CD4-positive, CD25-positive, alpha-beta regulatory T cell (primary cell): ENCODE results near the gene HOXD12. TPM values are rescaled to one million over a fixed set of nuclear protein-coding genes. Genes with fewer than 3 reads are reported as not detected.
A peak's percentile ranks its signal among the peaks of the same experiment; 100 is the strongest.

Experiments used
- ATAC-seq, 2 donors: fragments of 150-1000 bp; cut with Tn5 transposase; one replicate each; pipeline ENCODE4 v1.10.0; 2021; ENCODE audit warnings: low read depth in 2 of 2, moderate number of reproducible peaks in 2 of 2, moderate library complexity in 1 of 2
- DNase-seq, 3 donors: peaks; one replicate each; pipeline versions ENCODE4 v3.0.0 to v3.0.0-alpha.2; 2012 to 2022; ENCODE audit warnings: mixed read lengths in 1 of 3
- H3K27ac ChIP-seq: one replicate; pipeline ENCODE4 v1.7.0; 2013; ENCODE audit warnings: mild to moderate bottlenecking, low read length; ENCODE audit not compliant: insufficient read depth, poor library complexity, severe bottlenecking
- H3K27me3 ChIP-seq: one replicate; pipeline ENCODE4 v1.7.0; 2013; ENCODE audit warnings: low read length; ENCODE audit not compliant: control insufficient read depth, insufficient read depth
- H3K36me3 ChIP-seq: one replicate; pipeline ENCODE4 v1.7.0; 2013; ENCODE audit warnings: mild to moderate bottlenecking, low read length, moderate library complexity; ENCODE audit not compliant: control insufficient read depth, insufficient read depth
- H3K4me1 ChIP-seq: 2 replicates; pipeline ENCODE4 v1.7.0; 2013; ENCODE audit warnings: mild to moderate bottlenecking, low read length; ENCODE audit not compliant: insufficient read depth, control insufficient read depth, poor library complexity, severe bottlenecking
- H3K4me3 ChIP-seq: one replicate; pipeline ENCODE4 v1.7.0; 2013; ENCODE audit warnings: low read depth, mild to moderate bottlenecking, low read length, moderate library complexity
- H3K9me3 ChIP-seq, 2 experiments: 1 replicate in 1 of 2; 2 replicates in 1 of 2; pipeline ENCODE4 v1.7.0; 2013; ENCODE audit warnings: low read length in 2 of 2, mild to moderate bottlenecking in 1 of 2, moderate library complexity in 1 of 2; ENCODE audit not compliant: control insufficient read depth in 2 of 2
- H3K27ac Mint-ChIP-seq, 3 donors: one replicate each; pipeline ENCODE4 v1.8.0; 2020 to 2022; ENCODE audit warnings: mild to moderate bottlenecking in 3 of 3, mixed read lengths in 3 of 3, moderate library complexity in 2 of 3
- H3K27me3 Mint-ChIP-seq: one replicate; pipeline ENCODE4 v1.8.0; 2022; ENCODE audit warnings: mild to moderate bottlenecking, mixed read lengths
- H3K36me3 Mint-ChIP-seq: one replicate; pipeline ENCODE4 v1.8.0; 2020; ENCODE audit warnings: mixed read lengths
- H3K4me1 Mint-ChIP-seq, 4 donors: one replicate each; pipeline ENCODE4 v1.8.0; 2020 to 2022; ENCODE audit warnings: mixed read lengths in 4 of 4, mild to moderate bottlenecking in 1 of 4
- H3K4me3 Mint-ChIP-seq, 4 donors: one replicate each; pipeline ENCODE4 v1.8.0; 2020 to 2022; ENCODE audit warnings: mild to moderate bottlenecking in 4 of 4, mixed read lengths in 4 of 4, moderate library complexity in 3 of 4
- H3K9me3 Mint-ChIP-seq, 7 donors: one replicate each; pipeline ENCODE4 v1.8.0; 2020 to 2022; ENCODE audit warnings: mixed read lengths in 7 of 7, mild to moderate bottlenecking in 3 of 7, moderate library complexity in 2 of 7
- polyA plus RNA-seq, 4 donors: library from polyadenylated mRNA; unstranded; fragments of 300-500 nt; fragmentation: Illumina TruSeq; gene quantifications; one replicate each; pipeline ENCODE4 v1.2.3, GENCODE V29; 2021
- total RNA-seq: library from RNA; stranded (reverse); gene quantifications from one replicate; pipeline ENCODE4 v1.2.3, GENCODE V29; 2022

The HOXD12 gene
- total and polyA plus RNA-seq, 5 donors from 2014 or later: not detected

GRCh38 chr2:176071330-176072291 is 28.0 kb upstream of the HOXD12 start:
- Mint-ChIP-seq H3K27me3 (peaks cover 95% of the 10 kb centered on the region), H3K27ac (no peak overlapping the region), H3K4me3 (peak overlapping the region in 2 of 4 donors; percentile 3 to 9), H3K9me3 (peaks cover 0 to 16% (median 1%) of the 10 kb centered on the region in 7 donors), H3K36me3 (no peaks in the 10 kb centered on the region), H3K4me1 (peaks cover 0 to 10% (median 0%) of the 10 kb centered on the region in 4 donors)
- no peak overlapping the region for H3K27ac ChIP-seq
- DNase-seq (no peak), ATAC-seq (no peak)
- peaks cover 7% of the 10 kb centered on the region for H3K4me1 ChIP-seq
- no peak overlapping the region for H3K4me3 ChIP-seq
- peaks cover 66% of the 10 kb centered on the region for H3K27me3 ChIP-seq
- H3K9me3 ChIP-seq: peaks cover 2 to 8% of the 10 kb centered on the region in 2 experiments
- H3K36me3 ChIP-seq: no peaks in the 10 kb centered on the region

GRCh38 chr2:176072292-176072669 is 27.3 kb upstream of the HOXD12 start:
- H3K36me3 Mint-ChIP-seq: no peaks in the 10 kb centered on the region
- H3K9me3 Mint-ChIP-seq: peaks cover 0 to 20% (median 1%) of the 10 kb centered on the region in 7 donors
- H3K27ac Mint-ChIP-seq: no peak overlapping the region
- Histone ChIP-seq H3K4me3 (no peak overlapping the region), H3K9me3 (peaks cover 7 to 14% of the 10 kb centered on the region in 2 experiments), H3K27ac (no peak overlapping the region), H3K27me3 (peaks cover 73% of the 10 kb centered on the region), H3K36me3 (no peaks in the 10 kb centered on the region), H3K4me1 (peaks cover 2% of the 10 kb centered on the region)
- DNase-seq (no peak), ATAC-seq (no peak)
- H3K4me3 Mint-ChIP-seq: no peak overlapping the region
- H3K27me3 Mint-ChIP-seq: peaks cover 98% of the 10 kb centered on the region
- H3K4me1 Mint-ChIP-seq: peaks cover 0 to 10% (median 0%) of the 10 kb centered on the region in 4 donors

GRCh38 chr2:176072951-176073904 is 26.4 kb upstream of the HOXD12 start:
- peaks cover 0 to 20% (median 1%) of the 10 kb centered on the region in 7 donors for H3K9me3 Mint-ChIP-seq
- peaks cover 80% of the 10 kb centered on the region for H3K27me3 ChIP-seq

GRCh38 chr2:176074919-176075425 is 24.6 kb upstream of the HOXD12 start:
- no peaks in the 10 kb centered on the region for H3K36me3 Mint-ChIP-seq
- peaks cover 92% of the 10 kb centered on the region for H3K27me3 Mint-ChIP-seq
- H3K36me3 ChIP-seq: no peaks in the 10 kb centered on the region
- no peak for ATAC-seq
- H3K4me1 Mint-ChIP-seq: peaks cover 0 to 15% (median 8%) of the 10 kb centered on the region in 4 donors
- H3K27ac ChIP-seq: no peak overlapping the region
- peaks cover 21 to 24% of the 10 kb centered on the region in 2 experiments for H3K9me3 ChIP-seq
- no peak for DNase-seq
- H3K27ac Mint-ChIP-seq: no peak overlapping the region
- H3K4me3 Mint-ChIP-seq: no peak overlapping the region
- peaks cover 76% of the 10 kb centered on the region for H3K27me3 ChIP-seq
- H3K4me1 ChIP-seq: peaks cover 9% of the 10 kb centered on the region
- no peak overlapping the region for H3K4me3 ChIP-seq
- H3K9me3 Mint-ChIP-seq: peaks cover 0 to 30% (median 4%) of the 10 kb centered on the region in 7 donors

More at GRCh38 chr2:176072951-176073904, 26.4 kb upstream of the HOXD12 start:
- Mint-ChIP-seq H3K27ac (no peak overlapping the region), H3K4me1 (peaks cover 0 to 5% (median 2%) of the 10 kb centered on the region in 4 donors), H3K36me3 (no peaks in the 10 kb centered on the region), H3K27me3 (peaks cover 95% of the 10 kb centered on the region), H3K4me3 (no peak overlapping the region)
- peaks cover 10 to 18% of the 10 kb centered on the region in 2 experiments for H3K9me3 ChIP-seq
- H3K36me3 ChIP-seq: no peaks in the 10 kb centered on the region
- no peak overlapping the region for H3K27ac ChIP-seq
- H3K4me3 ChIP-seq: no peak overlapping the region
- DNase-seq (no peak), ATAC-seq (no peak)
- no peaks in the 10 kb centered on the region for H3K4me1 ChIP-seq

- Histone ChIP-seq H3K4me1 (peaks cover 11% of the 10 kb centered on the region), H3K9me3 (peaks cover 21 to 25% of the 10 kb centered on the region in 2 experiments), H3K27ac (no peak overlapping the region), H3K27me3 (peaks cover 71% of the 10 kb centered on the region), H3K36me3 (no peaks in the 10 kb centered on the region), H3K4me3 (no peak overlapping the region)
- H3K9me3 Mint-ChIP-seq: peaks cover 0 to 30% (median 4%) of the 10 kb centered on the region in 7 donors
- peak overlapping the region in 1 of 4 donors; percentile 27 for H3K4me3 Mint-ChIP-seq
- DNase-seq (no peak), ATAC-seq (no peak)
- H3K36me3 Mint-ChIP-seq: no peaks in the 10 kb centered on the region
- H3K27ac Mint-ChIP-seq: no peak overlapping the region
- peaks cover 87% of the 10 kb centered on the region for H3K27me3 Mint-ChIP-seq
- peaks cover 0 to 15% (median 8%) of the 10 kb centered on the region in 4 donors for H3K4me1 Mint-ChIP-seq
These were observed 24.1 kb upstream of the HOXD12 start for GRCh38 chr2:176075481-176075880.

- Mint-ChIP-seq H3K27ac (no peak overlapping the region), H3K27me3 (peaks cover 86% of the 10 kb centered on the region), H3K4me3 (no peak overlapping the region), H3K9me3 (peaks cover 0 to 33% (median 4%) of the 10 kb centered on the region in 7 donors), H3K4me1 (peaks cover 0 to 15% (median 9%) of the 10 kb centered on the region in 4 donors), H3K36me3 (no peaks in the 10 kb centered on the region)
- H3K4me1 ChIP-seq: peaks cover 13% of the 10 kb centered on the region
- H3K36me3 ChIP-seq: no peaks in the 10 kb centered on the region
- peaks cover 23 to 31% of the 10 kb centered on the region in 2 experiments for H3K9me3 ChIP-seq
- no peak for DNase-seq
- H3K27me3 ChIP-seq: peaks cover 70% of the 10 kb centered on the region
- ATAC-seq: no peak
- H3K4me3 ChIP-seq: no peak overlapping the region
- H3K27ac ChIP-seq: no peak overlapping the region
These were observed 23.5 kb upstream of the HOXD12 start for GRCh38 chr2:176076063-176076462.

DNA sequence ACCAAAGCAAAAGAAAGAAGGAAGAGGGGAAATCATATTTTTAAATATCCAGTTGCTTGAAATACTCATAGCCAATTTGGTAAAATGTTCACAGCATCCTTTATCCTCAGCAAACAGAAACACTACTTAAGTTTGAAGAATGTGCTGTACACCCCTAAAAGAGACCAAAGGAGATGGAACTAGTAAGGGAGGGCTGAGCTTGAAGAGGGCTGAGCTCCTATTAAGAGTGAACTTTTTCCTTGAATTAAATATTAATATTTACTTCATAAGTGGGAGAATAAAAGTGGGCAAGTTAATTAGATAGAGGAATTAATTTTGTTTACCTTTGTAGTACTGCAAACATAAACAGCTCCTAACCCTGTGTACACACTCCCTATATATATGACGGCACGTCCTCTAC is 22.8 kb upstream of the HOXD12 start:
- H3K9me3 ChIP-seq: peaks cover 28 to 38% of the 10 kb centered on the region in 2 experiments
- H3K27ac Mint-ChIP-seq: no peak overlapping the region

More for the DNA sequence above, 22.8 kb upstream of the HOXD12 start:
- ATAC-seq: no peak
- Mint-ChIP-seq H3K4me3 (peak overlapping the region in 1 of 4 donors; percentile 21), H3K27me3 (peaks cover 86% of the 10 kb centered on the region), H3K4me1 (peaks cover 0 to 15% (median 10%) of the 10 kb centered on the region in 4 donors), H3K9me3 (peaks cover 0 to 37% (median 7%) of the 10 kb centered on the region in 7 donors), H3K36me3 (no peaks in the 10 kb centered on the region)
- Histone ChIP-seq H3K4me3 (no peak overlapping the region), H3K36me3 (no peaks in the 10 kb centered on the region), H3K27me3 (peaks cover 73% of the 10 kb centered on the region), H3K27ac (no peak overlapping the region), H3K4me1 (peaks cover 13% of the 10 kb centered on the region)
- DNase-seq: no peak
